ENCODE results near the gene RERE. TPM values are rescaled to one million over a fixed set of nuclear protein-coding genes. Genes with fewer than 3 reads are reported as not detected.

RERE gene
- total and polyA plus RNA-seq, 7 donors = 38.8 to 308 (median 99.7) TPM

DNA sequence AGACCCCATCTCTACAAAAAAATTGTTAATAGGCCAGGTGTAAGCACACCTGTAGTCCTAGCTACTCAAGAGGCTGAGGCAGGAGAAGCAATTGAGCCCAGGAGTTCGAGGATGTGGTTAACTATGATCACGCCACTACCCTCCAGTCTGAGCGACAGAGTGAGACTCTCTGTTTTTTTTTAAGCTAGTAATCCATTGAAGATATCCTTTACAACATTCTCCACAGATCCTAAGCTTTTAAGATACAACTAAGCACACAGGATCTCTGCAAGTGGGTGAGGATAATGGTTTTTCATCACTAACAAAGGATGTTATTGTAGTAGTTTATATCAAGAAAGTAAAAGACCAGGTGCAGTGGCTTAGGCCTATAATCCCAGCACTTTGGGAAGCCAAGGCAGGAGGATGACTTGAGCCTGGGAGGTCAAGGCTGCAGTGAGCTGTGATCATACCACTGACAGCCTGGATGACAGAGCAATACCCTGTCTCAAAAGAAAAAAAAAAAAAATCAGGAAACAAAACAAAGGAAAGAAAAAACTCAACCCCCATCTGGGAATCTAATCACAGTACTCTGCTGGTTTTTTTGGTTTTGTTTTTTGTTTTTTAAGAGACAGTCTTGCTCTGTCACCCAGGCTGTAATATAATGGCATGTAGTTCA lies 166.1 kb downstream of the RERE start:
- H3K4me3 ChIP-seq = no peak overlapping the region
- H3K4me1 ChIP-seq = peaks cover 44% of the 10 kb centered on the region
- peak in 1 of 4 donors; percentile 30 for ATAC-seq
- WGBS, 3 donors = 52 to 61% (median 55%) methylated on average over 3 of the region's 3 CpGs
- peaks cover 0 to 5% of the 10 kb centered on the region in 2 donors for H3K36me3 ChIP-seq (ENCODE audit: insufficient read depth in 1 of 2, low read depth in 1 of 2)
- intact Hi-C loops (cut with DNase I) = no loop called here
- H3K9me3 ChIP-seq = no peaks in the 10 kb centered on the region
- TF ChIP-seq, protein P1, sequence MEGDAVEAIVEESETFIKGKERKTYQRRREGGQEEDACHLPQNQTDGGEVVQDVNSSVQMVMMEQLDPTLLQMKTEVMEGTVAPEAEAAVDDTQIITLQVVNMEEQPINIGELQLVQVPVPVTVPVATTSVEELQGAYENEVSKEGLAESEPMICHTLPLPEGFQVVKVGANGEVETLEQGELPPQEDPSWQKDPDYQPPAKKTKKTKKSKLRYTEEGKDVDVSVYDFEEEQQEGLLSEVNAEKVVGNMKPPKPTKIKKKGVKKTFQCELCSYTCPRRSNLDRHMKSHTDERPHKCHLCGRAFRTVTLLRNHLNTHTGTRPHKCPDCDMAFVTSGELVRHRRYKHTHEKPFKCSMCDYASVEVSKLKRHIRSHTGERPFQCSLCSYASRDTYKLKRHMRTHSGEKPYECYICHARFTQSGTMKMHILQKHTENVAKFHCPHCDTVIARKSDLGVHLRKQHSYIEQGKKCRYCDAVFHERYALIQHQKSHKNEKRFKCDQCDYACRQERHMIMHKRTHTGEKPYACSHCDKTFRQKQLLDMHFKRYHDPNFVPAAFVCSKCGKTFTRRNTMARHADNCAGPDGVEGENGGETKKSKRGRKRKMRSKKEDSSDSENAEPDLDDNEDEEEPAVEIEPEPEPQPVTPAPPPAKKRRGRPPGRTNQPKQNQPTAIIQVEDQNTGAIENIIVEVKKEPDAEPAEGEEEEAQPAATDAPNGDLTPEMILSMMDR (IDR thresholded peaks at IDR 0.05) = no peak
- no peaks in the 10 kb centered on the region for H3K27me3 ChIP-seq (ENCODE audit: insufficient read depth in 3 of 3, low read length in 2 of 3)
- no peak for DNase-seq
- H3K27ac ChIP-seq = peak overlapping the region; percentile 58

DNA sequence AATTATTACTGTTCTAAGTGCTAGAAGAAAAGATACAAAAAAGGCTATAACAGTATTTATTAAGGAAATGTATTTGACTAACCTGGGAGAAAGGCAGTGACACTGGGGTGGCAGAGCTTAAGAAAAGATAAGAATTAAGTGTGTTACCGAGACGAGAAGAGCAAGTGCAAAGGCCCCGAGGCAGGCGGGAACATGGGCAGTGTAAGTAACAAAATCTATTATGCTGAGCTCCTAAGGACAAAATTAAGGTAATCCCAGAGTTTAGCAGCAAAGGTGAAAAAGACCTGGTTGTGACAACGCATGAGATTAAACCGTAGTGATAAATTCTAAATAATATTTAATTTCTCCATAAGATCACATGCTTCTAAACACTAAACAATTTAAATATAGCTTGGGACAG lies 167.6 kb downstream of the RERE start:
- Histone ChIP-seq H3K27me3 (ENCODE audit: insufficient read depth in 3 of 3, low read length in 2 of 3) (no peaks in the 10 kb centered on the region), H3K36me3 (ENCODE audit: insufficient read depth in 1 of 2, low read depth in 1 of 2) (no peaks in the 10 kb centered on the region), H3K4me3 (no peak overlapping the region), H3K9me3 (no peaks in the 10 kb centered on the region), H3K27ac (no peak overlapping the region), H3K4me1 (peaks cover 48% of the 10 kb centered on the region)
- ATAC-seq = no peak
- intact Hi-C loops (cut with DNase I) = no loop called here
- TF ChIP-seq, protein P1 (IDR thresholded peaks at IDR 0.05) = no peak
- no peak for DNase-seq
- WGBS, 3 donors = 98 to 99% (median 98%) methylated on average over 6 of the region's 6 CpGs

DNA sequence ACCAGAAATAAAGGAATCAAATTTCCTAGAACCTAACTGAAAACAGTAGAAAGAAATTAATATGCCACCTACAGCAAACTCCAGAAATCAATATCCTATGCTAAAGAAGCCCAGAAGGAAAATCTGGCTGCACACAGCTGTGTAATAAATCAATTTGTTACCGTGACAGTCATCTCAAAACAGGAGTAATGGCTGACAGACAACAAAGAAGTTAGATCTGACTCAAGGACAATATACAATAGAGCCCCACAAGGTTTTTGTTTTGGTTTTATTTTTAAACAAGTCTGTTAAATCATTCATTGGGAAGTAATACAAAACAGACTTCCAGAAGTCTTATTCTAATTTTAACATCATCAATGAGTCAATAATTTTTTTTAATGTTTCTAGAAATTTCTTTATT lies 168.4 kb downstream of the RERE start:
- TF ChIP-seq, protein P1 (IDR thresholded peaks at IDR 0.05) = no peak
- ATAC-seq = no peak
- peaks cover 54% of the 10 kb centered on the region for H3K4me1 ChIP-seq

DNA sequence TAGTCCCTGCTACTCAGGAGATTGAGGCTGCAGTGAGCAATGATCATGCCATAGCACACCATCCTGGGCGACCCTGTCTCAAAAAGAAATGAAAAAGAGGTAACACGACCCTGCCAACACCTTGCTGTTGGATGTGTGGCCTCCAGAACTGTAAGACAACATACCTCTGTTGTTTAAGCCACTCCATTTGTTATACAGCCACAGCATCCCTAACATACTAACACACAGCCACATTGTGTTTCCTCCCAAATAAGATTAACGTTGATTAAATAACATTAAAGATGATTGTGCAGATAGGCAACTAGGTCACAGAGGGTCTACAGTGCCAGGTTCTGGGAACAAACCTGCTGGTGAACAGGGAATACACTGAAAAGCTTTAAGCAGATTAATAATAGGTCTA lies 170.4 kb downstream of the RERE start:
- WGBS, 3 donors = 80 to 87% (median 84%) methylated on average over 3 of the region's 3 CpGs
- TF ChIP-seq, protein P1 (IDR thresholded peaks at IDR 0.05) = no peak
- H3K4me3 ChIP-seq = no peak overlapping the region

More for the DNA sequence above, 168.4 kb downstream of the RERE start:
- DNase-seq = no peak
- 6 to 13% (median 8%) methylated on average over 1 of the region's 1 CpG for WGBS, 3 donors
- H3K4me3 ChIP-seq = no peak overlapping the region
- H3K9me3 ChIP-seq = no peaks in the 10 kb centered on the region
- H3K36me3 ChIP-seq (ENCODE audit: insufficient read depth in 1 of 2, low read depth in 1 of 2) = no peaks in the 10 kb centered on the region
- no peaks in the 10 kb centered on the region for H3K27me3 ChIP-seq (ENCODE audit: insufficient read depth in 3 of 3, low read length in 2 of 3)
- intact Hi-C loops (cut with DNase I) = no loop called here
- no peak overlapping the region for H3K27ac ChIP-seq

DNA sequence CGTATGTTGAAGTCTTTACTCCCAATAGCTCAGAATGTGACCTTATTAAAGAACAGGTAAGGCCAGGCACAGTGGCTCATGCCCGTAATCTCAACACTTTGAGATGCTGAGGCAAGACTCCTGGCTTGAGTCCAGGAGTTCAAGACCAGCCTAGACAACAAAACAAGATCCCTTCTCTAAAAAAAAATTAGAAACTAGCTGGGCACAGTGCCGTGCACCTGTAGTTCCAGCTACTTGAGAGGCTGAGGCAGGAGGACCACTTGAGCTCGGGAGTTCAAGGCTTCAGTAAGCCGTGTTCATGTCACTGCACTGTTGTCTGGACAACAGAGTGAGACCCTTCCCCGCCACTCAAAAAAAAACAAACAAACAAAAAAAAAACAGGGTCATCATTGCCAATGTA lies 171.3 kb downstream of the RERE start:
- intact Hi-C loops (cut with DNase I) = no loop called here
- Histone ChIP-seq H3K27me3 (ENCODE audit: insufficient read depth in 3 of 3, low read length in 2 of 3) (no peaks in the 10 kb centered on the region), H3K4me1 (peaks cover 59% of the 10 kb centered on the region), H3K36me3 (ENCODE audit: insufficient read depth in 1 of 2, low read depth in 1 of 2) (no peaks in the 10 kb centered on the region), H3K9me3 (no peaks in the 10 kb centered on the region), H3K27ac (no peak overlapping the region), H3K4me3 (no peak overlapping the region)
- 90 to 92% (median 91%) methylated on average over 6 of the region's 6 CpGs for WGBS, 3 donors
- TF ChIP-seq, protein P1 (IDR thresholded peaks at IDR 0.05) = no peak
- ATAC-seq = no peak
- no peak for DNase-seq

More for the DNA sequence above, 170.4 kb downstream of the RERE start:
- intact Hi-C loops (cut with DNase I) = no loop called here
- no peaks in the 10 kb centered on the region for H3K27me3 ChIP-seq (ENCODE audit: insufficient read depth in 3 of 3, low read length in 2 of 3)
- H3K9me3 ChIP-seq = no peaks in the 10 kb centered on the region
- no peaks in the 10 kb centered on the region for H3K36me3 ChIP-seq (ENCODE audit: insufficient read depth in 1 of 2, low read depth in 1 of 2)
- H3K4me1 ChIP-seq = peaks cover 60% of the 10 kb centered on the region
- no peak for DNase-seq
- no peak for ATAC-seq
- H3K27ac ChIP-seq = no peak overlapping the region
